Activated T-cell treated with anti-CD3 and anti-CD28 coated beads, Interleukin-2, amount 50 U/mL, for 72 hours (primary cell): Measurements from ENCODE around the gene PLXNB2. TPM values are rescaled to one million over a fixed set of nuclear protein-coding genes. Genes with fewer than 3 reads are reported as not detected.

Experiments used
- ATAC-seq, 2 donors: fragments of 150-1000 bp; cut with Tn5 transposase; replicated peaks in 1 of 2; 2 replicates each; pipeline ENCODE4 v1.10.0; 2021; ENCODE audit warnings: moderate library complexity in 2 of 2, mild to moderate bottlenecking in 1 of 2
- DNase-seq, 2 donors: peaks; one replicate each; pipeline ENCODE4 v3.0.0; 2021 to 2022; ENCODE audit warnings: mixed read lengths in 1 of 2
- H3K27ac Mint-ChIP-seq: one replicate; pipeline ENCODE4 v1.8.0; 2022; ENCODE audit warnings: mild to moderate bottlenecking, moderate library complexity, mixed read lengths
- H3K27me3 Mint-ChIP-seq: one replicate; pipeline ENCODE4 v1.8.0; 2022; ENCODE audit warnings: low read depth, mixed read lengths
- H3K36me3 Mint-ChIP-seq, 2 donors: one replicate each; pipeline ENCODE4 v1.8.0; 2022; ENCODE audit warnings: mixed read lengths in 2 of 2, mild to moderate bottlenecking in 1 of 2; ENCODE audit not compliant: insufficient read depth in 2 of 2
- H3K4me1 Mint-ChIP-seq: one replicate; pipeline ENCODE4 v1.8.0; 2022; ENCODE audit warnings: low read depth, mixed read lengths
- H3K4me3 Mint-ChIP-seq, 2 donors: one replicate each; pipeline ENCODE4 v1.8.0; 2022; ENCODE audit warnings: mild to moderate bottlenecking in 2 of 2, mixed read lengths in 2 of 2, moderate library complexity in 2 of 2
- H3K9me3 Mint-ChIP-seq, 2 donors: one replicate each; pipeline ENCODE4 v1.8.0; 2022; ENCODE audit warnings: mixed read lengths in 2 of 2
- total RNA-seq, 2 donors: library from RNA; stranded (reverse); gene quantifications; one replicate each; pipeline ENCODE4 v1.2.3, GENCODE V29; 2022

PLXNB2 gene
- total RNA-seq, 2 donors from 2014 or later, result 30.2 to 34.0 TPM

DNA sequence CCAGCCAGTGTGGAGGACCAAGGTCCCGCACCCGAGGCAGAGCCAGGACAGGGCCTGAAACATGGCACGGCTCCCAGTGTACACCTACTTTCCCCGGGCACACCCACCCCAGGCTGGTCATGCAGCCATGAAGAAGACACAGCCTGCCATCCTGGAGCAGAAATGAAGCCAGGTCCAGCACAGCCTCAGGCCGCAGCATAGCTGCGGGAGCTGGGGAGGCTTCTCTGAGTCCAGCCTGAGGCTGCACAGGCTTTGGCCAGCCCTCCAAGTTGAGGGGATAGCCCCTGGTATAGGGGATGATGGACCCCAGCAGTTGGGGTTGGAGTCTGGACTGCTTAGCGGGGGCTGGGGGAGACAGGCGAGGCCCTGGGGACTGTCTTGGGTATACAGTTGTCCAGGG is 53.5 kb downstream of the PLXNB2 start:
- H3K27ac Mint-ChIP-seq, result no peak overlapping the region
- H3K4me1 Mint-ChIP-seq, result peaks cover 6% of the 10 kb centered on the region
- H3K9me3 Mint-ChIP-seq, result no peaks in the 10 kb centered on the region
- no peak for DNase-seq
- H3K4me3 Mint-ChIP-seq, result no peak overlapping the region
- H3K27me3 Mint-ChIP-seq, result no peaks in the 10 kb centered on the region
- no peak for ATAC-seq
- no peaks in the 10 kb centered on the region for H3K36me3 Mint-ChIP-seq

DNA sequence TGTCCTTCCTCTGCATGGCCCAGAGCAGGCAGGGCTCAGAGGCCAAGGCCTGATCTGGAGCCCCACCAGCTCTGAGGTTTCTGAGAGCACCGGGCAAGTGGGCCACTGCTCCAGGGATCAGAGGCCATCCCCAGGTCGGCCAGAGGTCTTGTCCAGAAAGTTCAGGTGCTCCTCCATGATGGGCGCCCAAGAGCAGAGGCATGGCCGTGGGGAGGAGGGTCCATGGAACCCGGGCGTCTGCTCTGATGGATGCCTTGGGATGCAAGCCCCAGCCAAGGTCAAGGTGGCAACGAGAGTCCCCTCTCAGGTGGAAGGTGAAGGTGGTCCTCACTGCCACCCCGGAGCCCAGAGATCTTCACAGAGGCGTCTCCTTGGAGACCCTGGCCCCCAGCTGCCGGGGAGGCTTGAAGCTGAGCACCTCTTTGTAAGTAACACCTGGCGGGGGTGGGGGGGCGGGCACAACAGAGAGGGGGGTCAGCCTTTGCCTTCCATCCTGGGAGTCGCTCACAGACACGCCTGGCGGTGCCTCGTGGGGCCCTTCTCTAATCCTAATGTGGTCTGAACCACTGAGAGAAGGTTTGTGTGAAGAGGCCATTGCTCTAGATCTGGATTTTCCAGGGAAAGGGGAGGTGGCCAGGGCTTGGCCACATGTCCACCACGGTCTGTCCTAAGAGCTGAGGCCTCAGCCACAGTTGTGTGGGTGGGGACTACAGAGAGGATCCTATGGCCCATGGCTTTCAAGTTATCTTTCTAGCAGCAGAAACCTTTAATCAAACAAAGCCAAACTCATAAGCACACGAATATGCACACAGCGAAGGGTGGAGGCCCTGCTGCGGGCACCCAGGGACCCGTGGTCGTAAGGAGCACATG is 54.2 kb downstream of the PLXNB2 start:
- ATAC-seq (no peak), DNase-seq (no peak)
- H3K27me3 Mint-ChIP-seq, result no peaks in the 10 kb centered on the region
- H3K4me1 Mint-ChIP-seq, result peaks cover 6% of the 10 kb centered on the region
- no peaks in the 10 kb centered on the region for H3K36me3 Mint-ChIP-seq
- no peak overlapping the region for H3K4me3 Mint-ChIP-seq
- H3K9me3 Mint-ChIP-seq, result no peaks in the 10 kb centered on the region
- no peak overlapping the region for H3K27ac Mint-ChIP-seq

DNA sequence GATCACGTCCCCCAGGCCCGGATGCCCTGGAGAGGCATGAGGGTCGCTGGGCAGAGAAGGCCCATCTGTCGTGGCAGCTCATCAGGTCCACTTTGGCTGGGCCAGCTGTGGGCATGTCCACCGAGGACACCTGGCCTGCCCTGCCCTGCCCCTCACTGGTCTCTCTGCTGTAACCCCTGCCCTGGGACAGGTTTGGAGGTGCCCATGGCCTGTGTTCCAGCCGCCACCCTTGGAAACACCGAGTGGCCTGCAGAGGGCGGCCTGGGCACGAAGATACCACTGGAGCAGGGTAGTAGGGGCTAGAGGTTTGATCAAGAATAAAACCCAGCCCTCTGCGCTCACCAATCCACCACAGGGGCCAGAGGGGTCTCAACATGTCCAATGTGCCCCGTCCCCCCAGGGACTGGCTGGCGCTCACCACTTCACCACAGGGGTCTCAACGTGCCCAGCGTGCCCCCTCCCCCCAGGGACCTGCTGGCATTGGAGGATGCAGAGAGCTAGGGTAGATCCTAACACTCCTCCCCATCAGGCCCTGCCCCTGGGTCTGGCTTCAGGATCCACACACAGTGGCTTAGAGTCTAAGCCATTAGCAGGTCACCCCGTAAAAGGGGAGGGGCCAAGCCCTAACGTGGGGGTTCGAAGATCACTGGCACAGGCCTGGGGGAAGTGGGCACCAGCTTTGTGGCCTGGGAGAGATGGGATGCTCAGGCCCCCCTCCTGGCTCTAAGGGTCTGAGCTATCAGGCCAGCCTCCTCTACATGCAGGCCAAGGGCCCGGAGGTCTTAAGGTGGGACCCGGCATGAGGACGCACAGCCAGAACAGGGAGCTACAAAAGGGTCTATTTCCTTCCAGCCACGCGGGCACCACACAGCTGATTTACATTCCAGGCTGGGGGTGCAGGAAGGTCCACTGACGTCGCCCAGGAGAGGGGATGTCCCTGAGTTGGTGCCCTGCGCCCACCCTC is 55.1 kb downstream of the PLXNB2 start:
- Mint-ChIP-seq H3K9me3 (no peaks in the 10 kb centered on the region), H3K36me3 (peaks cover 0 to under 1% of the 10 kb centered on the region in 2 donors), H3K27ac (no peak overlapping the region), H3K27me3 (no peaks in the 10 kb centered on the region), H3K4me1 (peaks cover 13% of the 10 kb centered on the region), H3K4me3 (peak overlapping the region; percentile 50 to 85)
- ATAC-seq (peak; percentile 64 to 67), DNase-seq (peak; percentile 80 to 81)

DNA sequence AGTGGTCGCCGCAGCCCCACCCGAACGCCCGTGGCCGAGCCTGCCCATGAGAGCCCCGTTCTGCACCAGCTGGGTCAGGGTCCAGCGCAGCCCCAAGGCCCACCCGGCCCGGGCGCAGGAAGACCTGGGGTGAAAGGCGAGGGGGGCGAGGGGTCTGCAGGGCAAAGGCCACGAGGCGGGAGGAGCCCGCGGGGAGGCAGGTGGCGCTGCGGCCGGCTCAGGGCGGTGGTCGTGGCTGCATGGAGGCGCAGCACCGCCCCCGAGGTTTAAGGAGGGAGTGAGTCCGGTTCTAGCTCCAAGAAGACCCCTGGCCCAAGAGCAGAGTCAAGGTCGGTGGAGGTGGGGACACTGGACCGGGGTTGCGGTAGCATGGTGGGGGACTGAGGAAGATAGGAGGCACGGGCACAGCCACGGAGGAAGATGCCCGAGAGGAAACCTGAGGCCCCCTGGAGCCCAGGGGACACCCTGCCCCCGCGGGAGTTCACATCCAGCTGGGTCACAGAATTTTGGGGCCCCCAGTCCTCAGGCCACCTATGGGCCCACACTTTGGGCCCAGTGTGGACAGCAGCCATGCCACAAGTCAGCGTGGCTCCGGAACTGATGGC is 55.9 kb downstream of the PLXNB2 start:
- Mint-ChIP-seq H3K27me3 (no peaks in the 10 kb centered on the region), H3K4me1 (peaks cover 13% of the 10 kb centered on the region), H3K36me3 (peaks cover 0 to 2% of the 10 kb centered on the region in 2 donors), H3K9me3 (no peaks in the 10 kb centered on the region), H3K27ac (no peak overlapping the region), H3K4me3 (peak overlapping the region; percentile 39 to 85)
- ATAC-seq, result peak; percentile 1 to 6
- DNase-seq, result no peak

DNA sequence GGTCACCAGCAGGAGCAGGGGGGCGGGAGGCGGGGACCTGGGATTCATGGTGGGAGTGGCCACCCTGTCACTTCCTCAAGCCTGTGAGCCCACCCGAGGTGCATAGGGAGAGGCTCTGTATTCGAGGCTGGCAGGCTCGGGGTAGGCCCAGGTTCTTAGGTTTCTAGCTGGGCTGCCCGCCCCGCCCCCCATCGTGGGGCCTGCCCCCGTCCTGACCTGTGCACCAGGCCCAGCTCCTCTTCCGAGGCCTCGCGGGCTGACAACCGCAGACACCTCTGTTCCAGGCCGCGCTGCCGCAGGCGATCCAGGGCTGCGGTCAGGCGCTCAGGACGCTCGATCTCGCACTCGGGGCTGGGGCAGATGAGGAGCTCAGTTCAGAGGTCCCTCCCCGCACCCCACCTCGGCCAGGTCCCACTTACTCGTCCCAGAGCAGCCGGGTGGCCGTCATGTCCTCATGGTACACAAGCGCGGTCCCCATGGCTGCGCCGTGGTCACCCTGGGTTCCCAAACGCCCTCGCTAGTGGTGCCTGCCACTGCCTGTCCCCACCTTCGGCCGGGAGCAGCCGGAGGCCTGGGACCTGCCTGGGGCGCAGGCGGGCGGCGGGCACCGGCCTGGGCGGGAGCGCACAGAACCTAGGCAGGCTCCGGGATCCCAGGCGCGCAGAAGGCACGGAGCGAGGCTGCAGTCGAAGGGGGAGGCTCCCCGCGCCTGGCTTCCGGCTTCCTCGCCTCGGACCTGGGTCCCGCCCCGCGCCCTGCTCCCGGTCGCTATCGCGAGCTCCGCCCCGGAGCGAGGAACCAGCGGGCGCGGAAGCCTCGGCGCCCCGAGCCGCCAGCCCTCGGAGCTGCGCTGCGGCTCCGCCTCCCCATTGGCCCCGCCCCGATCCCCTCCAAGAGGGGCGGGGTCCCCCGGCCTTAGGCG is 56.6 kb downstream of the PLXNB2 start, which contains the start of gene HDAC10:
TSS of gene HDAC10 (minus strand) at position 711 of the 922 bp plus-strand sequence. CDS start at position 478, 233 bp downstream.
- peak; percentile 87 for ATAC-seq
- Mint-ChIP-seq H3K36me3 (peaks cover 0 to 2% of the 10 kb centered on the region in 2 donors), H3K9me3 (no peaks in the 10 kb centered on the region), H3K4me3 (peak within 1 kb of the TSS; percentile 85 to 87), H3K27me3 (no peaks in the 10 kb centered on the region), H3K27ac (no peak within 1 kb of the TSS), H3K4me1 (peaks cover 13% of the 10 kb centered on the region)
- DNase-seq, result peak; percentile 90

DNA sequence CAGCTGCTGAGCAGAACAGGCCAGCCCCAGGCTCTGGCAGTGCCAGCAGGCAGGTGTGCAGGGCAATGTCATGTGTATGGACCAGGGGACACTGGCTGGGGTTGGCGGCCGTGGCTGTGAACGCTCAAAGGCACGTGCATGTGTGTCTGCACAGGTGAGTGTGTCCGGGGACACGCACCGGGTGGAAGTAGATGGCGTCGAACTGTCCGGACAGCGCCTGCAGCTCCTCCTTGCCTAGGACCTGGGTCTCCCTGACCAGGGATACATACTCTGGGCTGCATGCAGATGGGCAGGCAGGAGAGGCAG is 57.2 kb downstream of the PLXNB2 start:
- Mint-ChIP-seq H3K27me3 (no peaks in the 10 kb centered on the region), H3K4me3 (peak overlapping the region; percentile 85 to 87), H3K4me1 (peaks cover 13% of the 10 kb centered on the region), H3K36me3 (peaks cover 0 to 2% of the 10 kb centered on the region in 2 donors), H3K27ac (no peak overlapping the region), H3K9me3 (no peaks in the 10 kb centered on the region)
- DNase-seq, result no peak
- ATAC-seq, result no peak

DNA sequence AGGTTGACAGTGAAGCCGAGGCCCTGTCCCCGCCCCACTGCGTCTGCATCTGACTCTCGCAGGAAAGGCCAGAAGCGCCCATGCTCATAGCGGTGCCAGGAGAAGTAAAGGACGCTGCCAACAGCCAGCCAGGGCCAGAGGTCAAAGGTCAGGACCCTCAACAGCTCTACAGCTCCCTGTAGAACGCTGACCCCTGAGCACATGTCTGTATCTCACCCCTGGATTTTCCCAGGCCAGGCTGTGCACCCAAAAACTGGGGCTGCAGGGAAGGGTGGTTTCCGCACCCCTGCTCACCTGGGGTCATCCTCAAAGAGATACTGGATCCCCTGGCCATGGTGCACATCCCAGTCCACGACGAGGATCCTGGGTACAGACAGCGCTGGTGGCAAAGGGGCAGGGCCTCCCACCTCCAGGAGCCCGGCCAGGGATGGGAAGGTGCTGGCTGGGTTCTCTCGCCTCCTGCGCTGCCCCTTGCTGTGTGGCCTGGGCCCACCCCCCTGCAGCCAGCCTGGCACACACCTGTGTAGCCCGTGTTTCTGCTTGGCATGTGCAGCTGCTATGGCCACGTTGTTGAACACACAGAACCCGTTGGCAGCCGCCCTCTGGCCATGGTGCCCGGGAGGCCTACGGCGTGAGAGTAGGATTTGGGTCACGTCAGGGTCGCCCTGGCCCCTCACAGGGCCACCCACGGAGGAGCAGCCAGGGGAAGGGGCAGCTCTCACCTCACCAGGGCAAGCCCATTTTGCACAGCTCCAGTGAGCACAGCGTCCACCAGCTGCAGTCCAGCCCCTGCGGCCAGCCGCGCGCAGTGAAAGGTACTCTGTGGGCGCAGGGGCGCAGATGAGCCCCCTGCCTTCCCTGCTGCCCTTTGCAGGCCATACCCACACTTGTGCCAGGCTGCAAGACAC is 57.9 kb downstream of the PLXNB2 start:
- Mint-ChIP-seq H3K4me3 (peak overlapping the region; percentile 85 to 87), H3K9me3 (no peaks in the 10 kb centered on the region), H3K4me1 (peaks cover 18% of the 10 kb centered on the region), H3K27me3 (no peaks in the 10 kb centered on the region), H3K27ac (no peak overlapping the region), H3K36me3 (peaks cover 3 to 5% of the 10 kb centered on the region in 2 donors)
- DNase-seq (no peak), ATAC-seq (no peak)

DNA sequence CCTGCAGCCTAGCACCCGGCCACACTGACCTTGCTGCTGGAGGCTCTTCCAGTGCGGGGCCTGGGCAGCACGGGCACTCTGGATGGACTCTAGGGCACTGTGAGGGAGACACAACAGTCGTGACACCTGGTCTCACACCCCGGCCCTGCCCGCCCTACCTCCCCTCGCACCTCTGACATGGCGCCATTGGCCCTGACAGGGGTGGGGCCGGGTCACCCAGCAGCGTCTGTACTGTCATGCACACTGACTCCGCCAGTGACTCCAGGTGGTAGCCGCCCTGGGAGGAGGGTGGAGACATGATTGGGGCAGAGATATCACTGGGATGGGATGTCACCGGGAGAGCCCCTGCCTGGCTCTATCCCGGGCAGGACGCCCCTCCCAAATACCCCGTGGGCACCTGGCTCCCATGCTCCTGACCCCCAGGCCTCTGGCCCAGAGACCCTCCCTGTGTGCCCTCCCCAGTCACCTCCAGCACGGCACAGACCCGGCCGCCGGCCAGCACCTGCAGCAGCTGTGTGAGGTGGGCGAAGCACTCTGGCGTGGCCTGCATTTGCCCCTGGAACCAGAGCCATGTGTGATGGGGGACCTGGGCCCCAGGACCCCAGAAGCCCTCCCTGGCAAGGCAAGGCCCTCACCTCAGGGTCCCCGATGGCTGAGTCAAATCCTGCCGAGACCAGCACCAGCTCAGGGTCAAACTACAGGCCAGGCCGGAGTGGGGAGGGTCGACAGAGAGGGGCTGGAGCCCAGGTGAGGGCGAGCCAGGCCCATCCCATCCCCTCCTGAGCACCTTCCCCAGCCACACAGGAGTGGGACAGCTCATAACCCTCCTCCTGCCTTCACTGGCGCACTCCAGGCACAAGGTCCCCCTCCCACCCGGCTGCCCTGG is 59.0 kb downstream of the PLXNB2 start:
- Mint-ChIP-seq H3K36me3 (peaks cover 5 to 6% of the 10 kb centered on the region in 2 donors), H3K27me3 (no peaks in the 10 kb centered on the region), H3K4me3 (no peak overlapping the region), H3K4me1 (peaks cover 25% of the 10 kb centered on the region), H3K9me3 (no peaks in the 10 kb centered on the region), H3K27ac (no peak overlapping the region)
- ATAC-seq, result no peak
- no peak for DNase-seq

DNA sequence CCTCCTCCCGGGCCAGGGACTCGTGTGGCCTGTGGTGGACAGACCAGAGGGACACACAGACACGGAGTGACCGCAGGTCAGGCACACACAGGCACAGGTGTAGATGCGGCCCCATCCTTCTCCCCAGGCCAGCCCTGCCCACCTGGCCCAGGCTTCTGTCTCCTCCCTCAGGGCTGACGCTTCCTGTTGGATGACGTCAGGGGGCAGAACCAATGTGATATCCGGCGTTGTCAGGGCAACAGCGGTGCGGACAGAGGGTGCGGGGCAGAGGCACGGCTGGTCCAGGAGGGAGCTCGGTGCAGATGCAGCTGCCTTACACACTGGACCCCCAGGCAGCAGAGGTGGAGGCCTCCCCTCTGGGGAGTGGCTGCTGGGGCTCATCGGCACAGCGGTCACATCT is 59.7 kb downstream of the PLXNB2 start:
- Mint-ChIP-seq H3K9me3 (no peaks in the 10 kb centered on the region), H3K27me3 (no peaks in the 10 kb centered on the region), H3K36me3 (peaks cover 6 to 7% of the 10 kb centered on the region in 2 donors), H3K4me3 (peak overlapping the region; percentile 43 to 56), H3K4me1 (peaks cover 32% of the 10 kb centered on the region), H3K27ac (no peak overlapping the region)
- DNase-seq (peak in 1 of 2 donors; percentile 62), ATAC-seq (no peak)

DNA sequence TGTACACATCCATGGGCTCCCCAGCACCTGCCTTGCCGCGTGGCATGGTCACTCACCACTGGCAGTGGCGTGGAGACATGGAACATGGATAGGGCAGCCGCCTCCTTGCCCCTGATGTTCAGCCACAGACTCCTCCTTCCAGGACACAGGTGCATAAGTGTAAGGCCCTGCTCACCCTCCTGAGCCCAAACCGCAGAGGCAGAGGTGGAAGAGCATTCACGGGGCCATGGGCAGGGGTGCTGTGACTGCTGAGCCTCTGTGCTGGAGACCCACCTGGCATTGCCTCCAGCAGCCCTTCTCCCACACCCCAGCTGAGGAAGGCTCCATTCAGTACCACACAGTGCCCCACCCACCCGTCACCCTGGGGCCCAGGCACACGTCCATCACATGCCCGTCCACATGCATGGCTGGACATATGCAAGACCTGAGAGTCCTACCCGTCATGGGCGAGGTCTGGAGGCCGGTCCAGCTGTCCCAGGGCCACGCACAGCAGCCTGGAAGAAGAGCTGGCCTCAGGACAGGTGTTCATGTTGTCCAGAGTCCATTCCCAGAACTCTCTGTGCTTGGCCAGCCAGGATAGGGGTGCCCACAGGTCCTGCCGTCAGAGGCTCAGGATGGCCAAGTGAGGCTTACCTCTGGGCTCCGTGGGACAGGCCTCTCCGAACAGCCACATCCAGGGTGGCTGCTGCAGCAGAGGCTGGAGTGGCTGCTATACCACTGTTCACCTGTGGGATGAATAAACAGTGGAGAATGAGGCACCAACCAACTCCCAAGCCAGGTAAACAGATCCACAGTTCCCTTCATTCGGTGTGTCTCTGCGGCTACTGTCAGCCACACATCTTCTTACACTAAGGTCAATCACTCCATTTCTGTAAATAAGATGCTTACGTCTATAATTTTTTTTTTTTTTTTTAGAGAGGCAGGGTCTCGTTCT is 60.9 kb downstream of the PLXNB2 start:
- Mint-ChIP-seq H3K9me3 (no peaks in the 10 kb centered on the region), H3K4me1 (peaks cover 44% of the 10 kb centered on the region), H3K4me3 (peak overlapping the region; percentile 46 to 91)

More for the DNA sequence above, 60.9 kb downstream of the PLXNB2 start:
- peaks cover 6 to 7% of the 10 kb centered on the region in 2 donors for H3K36me3 Mint-ChIP-seq
- DNase-seq (no peak), ATAC-seq (no peak)
- no peaks in the 10 kb centered on the region for H3K27me3 Mint-ChIP-seq
- peak overlapping the region; percentile 46 for H3K27ac Mint-ChIP-seq
